OCI-LY7 (cell line): ENCODE data around the gene STXBP6.

Experiments used
- CTCF ChIP-seq: fragments of 200-600 bp; sonication (generic); conservative IDR thresholded peaks from 2 replicates; pipeline ENCODE4 v1.5.1; 2014; ENCODE audit warnings: mild to moderate bottlenecking, antibody characterized with exemption, low read length, moderate library complexity, mixed read lengths
- EZH2phosphoT487 ChIP-seq: fragments of 200-600 bp; sonication (generic); IDR thresholded peaks from 2 replicates; pipeline ENCODE4 v1.6.1; 2018; ENCODE audit warnings: low read depth, borderline replicate concordance, mild to moderate bottlenecking, mixed run types, antibody characterized with exemption, low read length, moderate library complexity, mixed read lengths

DNA sequence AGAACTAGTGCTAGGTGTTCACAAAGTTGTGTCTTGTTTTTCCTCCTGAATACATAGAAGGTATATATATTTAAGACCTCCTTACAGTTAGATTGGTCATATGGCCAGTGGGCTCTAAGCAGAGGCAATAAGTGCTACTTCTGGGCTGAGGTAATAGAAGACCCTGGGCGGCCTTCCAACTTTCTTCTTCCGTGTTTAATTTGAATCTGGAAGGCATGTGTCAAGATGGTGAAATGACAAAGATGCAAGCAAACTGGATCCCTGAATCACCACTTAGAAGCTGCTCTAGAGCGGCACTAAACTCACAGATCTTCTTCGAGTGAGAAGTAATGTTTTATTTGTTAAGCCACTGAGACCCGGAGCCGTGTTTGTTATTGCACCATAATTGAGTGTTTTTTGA is 215.0 kb downstream of the STXBP6 start:
- TF ChIP-seq CTCF (no peak), EZH2phosphoT487 (no peak)
